ENCODE results near the gene GTSE1.

GRCh38 chr22:46320716-46321386, 24.2 kb downstream of the GTSE1 start:
- no peak for TF ChIP-seq EZH2 (IDR thresholded peaks at IDR 0.05; ENCODE audit: insufficient read depth, poor library complexity, severe bottlenecking)
- TF ChIP-seq EZH2phosphoT487 (IDR thresholded peaks at IDR 0.05; ENCODE audit: insufficient read depth, low read depth): no peak
